RWPE1 (cell line): ENCODE results near the gene RERG.

Experiments used
- CTCF ChIA-PET: fragments of 350-600 bp; sonication (Branson Sonifier 250); formaldehyde crosslinking; extraction: SDS; loops from one replicate; lab custom pipeline; 2021; lab: Yijun Ruan, JAX
- POLR2A ChIA-PET: fragments of 400-600 bp; formaldehyde crosslinking; extraction: SDS; loops from one replicate; lab custom pipeline; 2020; ENCODE audit warnings: antibody characterized with exemption; ENCODE audit not compliant: low non-redundant PET; lab: Yijun Ruan, JAX
- DNase-seq: peaks from one replicate; pipeline ENCODE4 v3.0.0; 2012; ENCODE audit warnings: low spot score
- H3K27ac ChIP-seq: fragments of 450-650 bp; 2 replicates; pipeline ENCODE4 v1.5.1; 2017
- CTCF ChIP-seq: fragments of 450-650 bp; conservative IDR thresholded peaks from 2 replicates; pipeline ENCODE4 v1.5.1; 2017; ENCODE audit warnings: low read depth, mild to moderate bottlenecking

Gene RERG

GRCh38 chr12:15199930-15200329, 21.3 kb downstream of the RERG start:
- ChIA-PET POLR2A (no interaction called here), CTCF (no interaction called here)
- no peak overlapping the region for H3K27ac ChIP-seq
- DNase-seq: no peak
- no peak for TF ChIP-seq CTCF

- DNase-seq: no peak
- no peak overlapping the region for H3K27ac ChIP-seq
- no peak for TF ChIP-seq CTCF
- ChIA-PET POLR2A (no interaction called here), CTCF (interaction anchor here (0.7 kb wide), 1 partner anchor 73 kb away, joined by 3 read pairs; no protein-coding TSS in a partner anchor)
Measured at GRCh38 chr12:15196678-15197505, 24.3 kb downstream of the RERG start.

GRCh38 chr12:15196221-15196620, 25.0 kb downstream of the RERG start:
- H3K27ac ChIP-seq: no peak overlapping the region
- CTCF ChIA-PET: no interaction called here
- POLR2A ChIA-PET: no interaction called here
- DNase-seq: no peak
- no peak for TF ChIP-seq CTCF

GRCh38 chr12:15194456-15195368, 26.5 kb downstream of the RERG start:
- no peak for DNase-seq
- ChIA-PET CTCF (no interaction called here), POLR2A (no interaction called here)

GRCh38 chr12:15193946-15194345, 27.3 kb downstream of the RERG start:
- no peak for DNase-seq
- H3K27ac ChIP-seq: no peak overlapping the region
- CTCF ChIA-PET: no interaction called here

More at GRCh38 chr12:15194456-15195368, 26.5 kb downstream of the RERG start:
- TF ChIP-seq CTCF: no peak
- no peak overlapping the region for H3K27ac ChIP-seq

More at GRCh38 chr12:15193946-15194345, 27.3 kb downstream of the RERG start:
- POLR2A ChIA-PET: no interaction called here
- TF ChIP-seq CTCF: no peak
